ENCODE measurements around the gene IQCN.
"Not testable (repeated sequence)": the region's sequence is repeated elsewhere in the genome, so short reads cannot be mapped to it uniquely, and the experiment has no call there.

The IQCN gene

DNA sequence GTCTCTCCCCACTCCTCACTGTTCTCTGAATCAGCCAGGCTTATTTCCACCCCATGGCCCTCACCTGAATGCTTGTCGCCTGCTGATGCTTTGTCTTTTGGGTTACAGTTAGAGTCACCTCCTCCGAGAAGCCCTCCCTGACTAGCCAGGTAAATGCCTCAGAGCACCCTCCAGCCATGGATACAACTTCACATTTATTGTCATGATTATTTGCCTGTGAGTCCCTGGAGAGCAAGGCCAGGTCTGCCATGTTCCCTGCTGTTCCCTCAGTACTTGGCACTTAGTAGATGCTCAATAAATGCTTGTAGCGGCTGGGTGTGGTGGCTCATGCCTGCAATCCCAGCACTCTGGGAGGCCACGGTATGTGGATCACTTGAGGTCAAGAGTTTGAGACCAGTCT lies 44.3 kb downstream of the IQCN start:
- DNase-seq, result no peak

DNA sequence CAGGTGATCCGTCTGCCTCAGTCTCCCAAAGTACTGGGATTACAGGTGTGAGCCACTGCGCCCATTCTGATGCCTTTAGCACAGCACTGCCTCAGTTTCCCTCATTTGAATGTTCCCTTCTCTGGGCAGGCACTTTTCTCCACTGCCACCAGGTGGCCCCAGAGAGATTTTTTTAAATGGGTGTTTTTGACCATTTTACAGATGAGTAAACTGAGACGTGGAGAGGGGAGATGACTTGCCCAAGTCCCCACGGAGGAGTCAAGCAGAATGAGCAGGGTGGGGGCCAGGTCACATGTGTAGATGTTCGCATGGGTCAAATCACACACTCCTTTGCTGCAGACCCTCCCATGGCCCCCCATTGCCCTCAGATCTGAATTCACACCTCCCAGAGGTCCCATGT lies 44.8 kb downstream of the IQCN start:
- DNase-seq, result no peak

DNA sequence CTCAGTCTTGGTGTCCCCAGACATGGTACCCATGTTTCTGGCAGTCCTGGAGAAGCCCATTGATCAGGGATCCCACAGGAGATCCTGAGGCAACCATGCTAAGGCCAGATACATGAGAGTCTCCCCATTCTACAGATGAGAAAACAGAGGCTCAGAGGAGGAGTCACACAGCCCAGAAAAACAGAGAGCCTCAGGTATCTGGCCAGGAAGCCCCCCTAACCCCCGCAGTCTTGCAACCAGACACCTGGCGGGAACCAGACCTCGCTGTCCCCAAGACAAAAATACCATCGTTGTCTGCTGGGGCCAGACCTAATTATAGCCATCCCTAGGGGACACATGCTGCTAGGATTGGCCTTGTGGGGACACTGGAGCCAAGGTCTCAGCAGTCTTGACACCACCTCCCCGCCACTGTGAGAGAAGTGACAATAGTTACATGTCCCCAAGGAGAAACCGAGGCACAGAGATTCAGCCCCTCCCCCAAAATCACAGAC lies 46.4 kb downstream of the IQCN start:
- no peak for DNase-seq

DNA sequence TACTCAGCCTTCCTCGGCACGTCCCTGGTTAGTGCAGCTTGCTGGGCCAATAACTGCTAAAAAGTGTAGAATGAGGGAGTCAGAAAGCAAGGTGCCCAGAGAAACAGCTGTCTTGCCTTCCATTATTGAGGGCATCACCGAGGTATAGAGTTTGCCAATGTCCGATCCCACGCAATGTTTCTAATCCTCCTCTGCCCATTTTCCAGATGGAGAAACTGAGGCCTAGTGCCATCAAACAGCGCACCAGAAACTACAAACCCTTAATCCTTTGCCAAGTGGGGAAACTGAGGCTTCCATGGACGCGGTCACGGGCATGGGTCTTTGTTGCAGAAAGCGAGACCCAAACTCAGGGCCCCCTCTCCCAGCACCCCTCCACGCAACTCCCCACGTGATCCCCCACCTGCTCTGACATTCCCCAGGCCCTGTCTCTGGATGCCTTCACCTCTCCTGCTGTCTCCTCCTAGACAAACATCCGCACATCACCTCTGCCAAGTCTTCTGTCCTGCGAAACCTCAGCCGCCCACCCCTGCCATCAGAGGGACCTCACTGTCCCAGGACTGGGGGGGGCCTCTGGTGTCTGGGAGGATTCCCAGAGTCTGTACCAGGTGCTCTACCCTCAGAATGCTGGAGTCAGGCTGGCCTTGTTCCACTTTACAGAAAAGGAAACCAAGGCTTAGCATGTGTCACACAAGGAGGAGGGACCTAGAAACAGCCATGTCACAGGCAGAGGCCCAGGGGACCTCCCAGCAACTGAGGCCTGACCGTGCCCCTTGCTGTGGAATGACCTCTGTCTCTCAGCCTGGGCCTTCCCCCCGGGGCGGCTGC lies 47.1 kb downstream of the IQCN start:
- no peak for DNase-seq

DNA sequence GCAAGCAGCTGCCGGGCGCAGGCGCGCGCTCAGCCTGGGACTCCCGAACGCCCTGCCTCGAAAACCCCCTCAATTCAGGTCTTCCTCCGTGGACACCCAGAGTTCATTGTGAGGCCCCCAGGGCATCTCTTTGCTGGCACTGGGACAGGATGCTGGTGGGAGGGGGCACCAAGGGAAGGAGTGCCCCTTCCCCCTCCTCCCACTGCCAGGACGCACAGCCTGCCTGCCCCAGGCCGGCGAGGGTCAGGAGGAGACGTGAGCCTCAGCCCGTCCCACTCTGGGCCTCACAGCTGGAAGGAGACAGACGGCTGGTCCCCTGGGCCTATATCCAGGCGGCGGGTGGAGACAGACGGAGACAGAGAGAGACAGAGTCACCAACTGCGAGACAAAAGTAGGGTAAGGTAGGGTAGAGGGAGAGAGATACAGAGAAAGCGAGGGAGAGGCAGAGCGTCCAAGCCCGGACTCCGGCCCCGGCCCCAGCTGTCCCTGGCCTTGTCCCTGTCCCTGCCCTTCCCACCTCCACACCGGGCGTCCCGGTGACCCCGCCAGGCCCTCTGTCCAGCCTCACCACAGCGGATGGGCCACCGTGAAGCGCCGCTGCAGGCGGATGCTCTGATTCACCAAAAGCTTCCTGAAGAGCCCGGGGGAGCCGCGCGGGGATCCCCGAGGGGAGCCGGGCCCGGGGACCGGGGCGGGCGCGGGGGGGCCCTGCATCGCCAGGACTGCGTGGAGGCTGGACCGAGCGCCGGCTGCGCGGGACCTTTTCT lies 48.4 kb downstream of the IQCN start, which contains the start of gene PDE4C:
PDE4C (minus strand) TSS at position 737 of the 767 bp plus-strand sequence; CDS start at position 714, 23 bp downstream.
- DNase-seq, result no peak

- no peak for DNase-seq
These were observed 48.9 kb downstream of the IQCN start for GRCh38 chr19:18225355-18225701.

- peak; percentile 95 for DNase-seq
These were observed 49.5 kb downstream of the IQCN start for GRCh38 chr19:18224525-18225354.

DNA sequence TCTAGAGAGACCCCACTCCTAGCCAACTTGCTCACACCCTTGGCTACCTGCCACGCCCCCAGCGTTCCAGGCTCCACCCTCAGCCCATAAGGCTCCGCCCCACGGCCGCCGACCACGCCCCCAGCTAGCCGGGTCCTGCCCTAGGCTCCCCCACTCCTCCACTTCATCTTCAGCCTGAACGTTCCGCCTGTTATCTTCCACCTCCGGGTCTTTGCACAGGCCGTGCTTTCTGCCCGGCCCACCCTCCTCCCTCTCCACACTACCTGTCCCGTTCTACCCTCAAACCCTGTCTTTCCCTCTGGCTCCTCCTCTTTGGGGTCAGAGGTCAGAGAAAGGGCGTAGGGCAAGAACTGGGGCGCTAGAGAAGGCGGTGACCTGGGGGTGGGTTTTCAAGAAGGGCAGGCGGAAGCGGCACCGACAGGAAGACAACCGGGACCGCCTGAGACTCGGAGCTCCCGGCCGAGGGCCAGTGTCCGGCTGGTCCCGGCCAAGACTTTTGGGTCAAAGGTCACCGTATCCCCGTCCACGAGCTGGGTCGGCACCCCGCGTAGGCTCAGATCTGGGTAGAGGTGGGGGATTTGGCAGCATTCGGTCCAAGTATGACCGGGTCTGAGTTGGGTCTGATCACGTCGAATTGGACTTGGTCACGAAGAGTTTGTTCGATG lies 50.3 kb downstream of the IQCN start:
- DNase-seq, result peak; percentile 73

- DNase-seq, result no peak
These were observed 52.2 kb downstream of the IQCN start for GRCh38 chr19:18221815-18222725.

DNA sequence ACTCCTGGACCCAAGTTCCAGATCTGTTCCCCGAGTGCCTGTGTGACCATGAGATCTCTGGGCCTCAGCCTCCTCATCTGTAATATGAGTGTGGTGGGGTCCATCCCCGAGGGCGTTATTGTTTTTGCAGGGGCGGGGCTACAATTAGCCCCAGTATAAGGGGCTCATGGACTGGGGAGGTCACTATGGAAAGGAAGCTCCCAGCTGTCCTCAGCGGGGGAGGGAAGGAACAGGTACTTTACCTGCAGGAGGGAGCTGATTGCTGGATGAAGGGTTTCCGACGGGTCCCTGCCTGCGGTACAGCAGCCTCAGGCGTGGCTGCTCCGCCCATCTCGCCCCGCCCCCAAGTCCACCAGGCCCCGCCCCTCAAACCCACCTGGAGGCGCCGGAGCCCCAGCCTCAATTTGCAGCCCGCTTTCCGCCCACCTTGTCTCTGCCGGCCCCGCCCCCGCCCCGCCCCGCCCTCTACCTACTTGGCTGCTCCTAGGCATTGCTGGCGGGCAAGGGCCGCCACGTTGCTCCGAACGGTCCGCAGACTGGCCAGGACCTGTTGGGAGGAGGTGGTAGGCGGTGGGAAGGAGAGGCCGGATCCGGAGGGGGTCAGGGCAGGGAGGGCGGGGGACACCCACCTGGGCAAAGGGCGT lies 53.5 kb downstream of the IQCN start:
- no peak for DNase-seq

DNA sequence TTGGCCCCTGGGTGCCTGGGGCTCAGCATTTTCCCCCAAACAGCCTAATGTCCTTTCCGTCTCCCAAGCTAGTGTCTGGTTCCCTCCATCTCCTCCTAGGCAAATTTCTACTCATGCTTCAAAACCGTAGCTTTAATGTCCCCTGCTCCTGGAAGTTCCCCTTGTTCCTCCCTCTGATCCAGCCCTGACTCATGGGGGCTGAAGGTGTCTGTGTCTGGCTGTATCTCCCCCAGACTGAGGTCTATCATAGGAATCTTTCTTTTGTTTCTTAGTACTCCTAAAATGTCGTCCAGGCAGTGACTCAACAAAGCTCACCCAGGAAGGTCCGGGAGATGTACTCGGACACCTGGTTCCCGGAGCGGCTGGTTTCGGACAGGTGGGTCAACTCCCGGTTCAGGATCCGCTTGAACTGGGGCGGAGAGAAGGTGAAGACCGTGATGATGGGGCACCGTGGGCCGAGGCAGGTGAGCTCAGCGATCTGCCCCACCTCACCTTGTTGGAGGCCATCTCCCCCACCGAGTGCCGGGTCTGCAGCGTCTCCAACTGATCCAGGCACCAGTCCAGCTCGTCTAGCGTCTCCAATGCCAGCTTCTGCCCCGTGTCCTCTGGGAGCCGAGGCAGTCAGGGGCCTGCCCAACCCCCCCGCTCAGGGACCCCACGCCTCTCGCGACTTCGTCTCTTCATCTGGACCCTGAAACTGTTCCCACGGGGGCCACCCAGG lies 54.2 kb downstream of the IQCN start:
- no peak for DNase-seq

- no peak for DNase-seq
These were observed 55.7 kb downstream of the IQCN start for GRCh38 chr19:18218600-18218999.

DNA sequence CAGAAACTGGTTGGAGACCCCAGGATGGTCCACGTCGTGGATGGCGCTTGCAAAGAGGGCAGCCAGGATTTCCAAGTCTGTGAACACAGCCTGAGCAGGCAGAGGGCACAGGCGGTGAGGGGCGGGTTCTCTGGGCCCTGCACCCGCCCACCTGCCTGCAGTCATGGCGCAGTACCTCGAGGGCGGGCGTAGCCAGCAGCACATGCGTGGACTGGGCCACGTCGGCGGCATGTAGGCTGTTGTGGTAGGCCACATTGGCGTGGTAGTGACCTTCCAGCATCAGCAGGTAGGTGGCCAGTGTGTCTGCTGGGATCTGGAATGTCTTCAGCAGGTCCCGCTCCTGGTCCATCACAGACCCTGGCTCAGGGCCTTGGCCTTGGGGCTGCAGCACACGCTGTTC lies 56.1 kb downstream of the IQCN start:
- no peak for DNase-seq

- no peak for DNase-seq
These were observed 57.5 kb downstream of the IQCN start for GRCh38 chr19:18216789-18217188.

DNA sequence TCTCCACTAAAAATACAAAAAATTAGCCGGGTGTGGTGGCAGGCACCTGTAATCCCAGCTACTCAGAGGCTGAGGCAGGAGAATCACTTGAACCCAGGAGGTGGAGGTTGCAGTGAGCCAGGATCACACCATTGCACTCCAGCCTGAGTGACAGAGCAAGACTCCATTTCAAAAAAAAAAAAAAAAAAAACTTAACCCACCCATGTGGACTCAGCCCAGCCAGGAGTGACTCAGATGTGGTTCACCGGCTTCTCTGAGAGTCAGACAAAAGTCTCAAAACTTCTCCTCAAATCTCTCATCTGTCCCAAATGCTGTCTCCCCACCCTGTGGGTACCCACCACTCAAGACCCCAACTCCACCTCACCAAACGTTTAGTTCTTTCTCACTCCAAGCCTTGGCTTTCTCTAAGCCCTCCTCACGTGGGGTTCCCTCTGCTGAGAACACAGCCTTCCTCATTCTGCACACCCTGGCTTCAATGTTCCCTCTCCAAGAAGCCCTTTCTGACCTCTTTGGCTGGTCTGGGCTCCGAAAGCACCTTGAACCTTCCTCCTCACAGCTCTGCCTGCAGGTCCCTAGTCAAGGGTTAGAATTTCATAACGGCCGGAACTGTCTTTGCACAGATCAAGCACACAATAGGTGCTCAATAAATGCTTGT lies 59.3 kb downstream of the IQCN start:
- DNase-seq, result no peak

DNA sequence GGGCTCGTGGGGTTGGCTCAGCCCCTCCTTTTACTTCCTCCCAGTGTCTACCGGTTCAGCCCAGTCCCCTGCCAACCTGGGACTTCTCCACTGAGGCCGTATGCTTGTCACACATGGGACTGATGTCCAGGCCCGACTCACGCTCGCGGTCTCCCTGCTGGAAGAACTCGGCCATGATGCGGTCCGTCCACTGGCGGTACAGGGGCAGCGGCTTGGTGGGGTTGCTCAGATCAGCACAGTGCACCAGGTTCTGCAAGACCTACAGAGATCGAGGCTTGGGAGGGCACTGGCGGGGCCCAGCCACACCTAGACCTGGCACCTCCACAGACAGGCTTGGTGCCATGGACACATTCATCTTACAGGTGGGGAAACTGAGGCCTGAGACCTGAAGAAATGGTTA lies 62.6 kb downstream of the IQCN start:
- DNase-seq, result no peak

DNA sequence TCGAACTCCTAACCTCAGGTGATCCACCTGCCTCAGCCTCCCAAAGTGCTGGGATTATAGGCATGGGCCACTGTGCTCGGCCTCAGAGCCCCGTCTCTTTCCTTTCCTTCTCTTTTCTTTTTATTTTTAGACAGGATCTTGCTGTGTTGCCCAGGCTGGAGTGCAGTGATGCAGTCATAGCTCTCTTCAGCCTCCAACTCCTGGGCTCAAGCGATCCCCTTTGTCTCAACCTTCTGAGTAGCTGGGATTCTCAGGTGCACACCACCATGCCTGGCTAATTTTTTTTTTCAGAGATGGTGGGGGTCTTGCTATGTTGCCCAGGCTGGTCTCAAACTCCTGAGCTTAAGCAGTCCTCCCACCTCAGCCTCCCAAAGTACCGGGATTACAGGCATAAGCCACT lies 64.3 kb downstream of the IQCN start:
- DNase-seq, result not testable (repeated sequence)

GRCh38 chr19:18208098-18208951 lies 65.9 kb downstream of the IQCN start:
- DNase-seq, result peak; percentile 82

Data from activated CD8-positive, alpha-beta memory T cell treated with anti-CD3 and anti-CD28 coated beads for 24 hours (primary cell).